Stimulated activated CD8-positive, alpha-beta memory T cell treated with anti-CD3 and anti-CD28 coated beads, Interleukin-7, amount 100 ng/mL, for 4 hours (primary cell): ENCODE data around the gene KCNQ5.

Experiments
- DNase-seq, 2 donors: peaks; one replicate each; pipeline ENCODE4 v3.0.0-alpha.2; 2020; ENCODE audit warnings: low read depth in 2 of 2

The KCNQ5 gene

DNA sequence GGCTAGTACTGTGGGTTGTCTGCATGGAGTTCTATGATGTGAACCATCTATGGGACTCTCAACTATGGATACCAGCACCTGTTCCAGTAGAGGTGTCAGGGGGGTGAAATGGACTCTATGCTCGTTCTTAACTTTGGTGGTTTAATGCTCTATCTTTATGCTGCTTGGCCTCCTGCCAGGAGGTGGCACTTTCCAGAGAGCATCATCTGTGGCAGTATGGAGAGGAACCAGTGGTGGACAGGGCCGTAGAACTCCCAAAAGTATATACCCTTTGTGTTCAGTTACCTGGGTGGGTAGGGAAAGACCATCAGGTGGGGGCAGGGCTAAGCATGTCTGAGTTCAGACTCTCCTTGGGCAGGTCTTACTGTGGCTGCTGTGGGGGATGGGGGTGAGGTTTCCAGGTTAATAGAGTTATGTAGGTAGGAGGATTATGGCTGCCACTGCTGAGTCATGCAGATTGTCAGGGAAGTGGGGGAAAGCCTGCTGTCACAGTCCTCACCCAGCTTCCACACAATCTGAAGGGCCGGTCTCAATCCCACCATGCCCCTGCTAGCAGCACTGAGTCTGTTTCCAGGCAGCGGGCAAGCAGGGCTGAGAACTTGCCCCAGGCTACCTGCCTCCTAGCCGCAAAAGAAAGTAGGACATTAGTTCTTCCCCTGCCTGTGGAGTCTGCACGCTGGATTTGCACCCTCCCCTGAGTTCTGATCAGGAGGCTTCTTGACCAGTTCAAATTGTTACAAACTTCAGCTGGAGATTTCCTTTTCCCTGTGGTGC is 284.0 kb downstream of the KCNQ5 start:
- no peak for DNase-seq

DNA sequence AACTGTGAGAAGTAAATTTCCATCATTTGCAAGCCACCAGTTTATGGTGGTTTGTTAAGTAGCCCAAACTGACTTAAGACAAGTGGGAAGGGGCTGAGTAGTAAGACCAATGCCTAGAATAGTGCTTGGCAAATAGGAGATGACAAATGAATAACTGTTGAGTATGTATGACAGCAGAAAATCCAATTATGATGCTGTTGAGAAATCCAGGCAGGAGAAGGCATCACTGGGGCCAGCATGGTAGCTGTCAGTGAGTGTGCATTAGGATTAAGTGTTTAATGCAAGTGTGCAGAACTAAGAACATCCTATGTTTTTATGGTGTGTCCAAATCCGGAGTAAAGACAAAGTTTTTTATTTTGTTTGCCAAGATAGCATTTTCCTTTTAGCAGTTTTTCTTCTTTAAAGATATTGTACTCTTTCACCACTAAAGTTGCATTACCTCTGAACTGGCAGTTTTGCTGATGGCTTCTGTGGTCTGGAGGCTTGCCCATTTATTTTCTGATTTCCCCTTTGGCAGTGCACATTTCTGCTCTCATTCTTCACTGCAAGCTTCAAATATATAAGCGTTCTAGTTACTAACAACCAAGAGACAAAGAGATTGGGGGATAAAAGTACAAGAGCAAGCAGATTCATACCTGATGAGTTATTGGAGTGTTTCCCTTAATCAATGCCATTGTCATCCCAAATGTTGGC is 289.7 kb downstream of the KCNQ5 start:
- no peak for DNase-seq

DNA sequence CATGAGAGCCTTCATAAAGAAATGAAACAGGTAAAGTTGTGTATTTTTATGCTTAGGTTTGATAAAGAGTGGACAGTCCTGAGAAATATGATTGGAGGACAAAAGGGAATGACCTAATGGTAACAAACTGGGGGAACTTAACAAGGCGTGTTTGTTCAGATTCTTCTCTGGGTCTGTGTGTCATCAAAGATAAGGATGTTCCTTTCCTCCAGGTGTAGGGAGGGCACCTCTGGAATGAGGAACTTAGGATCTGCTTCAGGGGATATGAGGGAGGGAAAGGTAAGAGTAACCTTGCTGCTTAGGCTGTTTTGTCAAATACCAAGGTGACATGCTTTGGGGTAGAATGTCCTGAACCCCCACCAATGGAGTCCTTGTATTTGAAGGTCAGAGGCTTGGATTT is 291.9 kb downstream of the KCNQ5 start:
- no peak for DNase-seq

DNA sequence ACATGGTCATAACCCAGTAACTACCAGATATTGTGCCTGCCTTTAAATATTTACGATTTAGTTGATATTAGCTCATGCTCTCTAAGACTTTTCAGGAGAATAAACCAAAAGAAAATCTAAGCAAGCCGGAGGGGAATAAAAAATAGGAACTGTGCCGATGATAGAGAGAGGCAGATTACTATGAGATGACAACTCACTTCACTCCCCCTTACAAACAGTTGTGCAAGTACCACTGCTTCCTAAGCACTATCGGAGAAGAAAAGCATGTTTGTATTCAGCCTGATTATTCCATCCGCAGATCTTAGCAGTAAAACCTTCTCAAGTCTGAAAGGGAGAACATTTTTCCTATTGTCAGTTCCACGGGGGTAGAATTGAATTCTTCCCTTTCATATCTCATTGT is 294.4 kb downstream of the KCNQ5 start:
- no peak for DNase-seq

DNA sequence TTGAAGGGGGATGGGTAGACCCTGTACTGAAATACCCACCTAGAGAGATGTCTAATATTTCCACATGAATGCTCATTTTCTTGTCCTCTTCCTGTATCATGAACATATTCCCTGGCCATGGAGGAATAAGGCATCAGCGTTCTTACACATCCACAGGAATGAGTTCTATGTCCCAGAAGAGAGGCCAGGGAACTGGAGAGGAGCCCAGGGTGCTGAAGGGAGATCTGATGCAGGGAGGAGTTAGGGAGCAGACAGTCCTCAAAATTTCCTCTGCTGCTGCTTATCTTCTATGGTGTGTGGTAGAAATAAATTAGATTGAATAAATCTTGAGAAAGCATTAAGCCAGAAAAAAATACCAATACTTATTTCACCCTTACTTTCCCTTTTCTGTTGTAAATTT is 295.0 kb downstream of the KCNQ5 start:
- DNase-seq = no peak

DNA sequence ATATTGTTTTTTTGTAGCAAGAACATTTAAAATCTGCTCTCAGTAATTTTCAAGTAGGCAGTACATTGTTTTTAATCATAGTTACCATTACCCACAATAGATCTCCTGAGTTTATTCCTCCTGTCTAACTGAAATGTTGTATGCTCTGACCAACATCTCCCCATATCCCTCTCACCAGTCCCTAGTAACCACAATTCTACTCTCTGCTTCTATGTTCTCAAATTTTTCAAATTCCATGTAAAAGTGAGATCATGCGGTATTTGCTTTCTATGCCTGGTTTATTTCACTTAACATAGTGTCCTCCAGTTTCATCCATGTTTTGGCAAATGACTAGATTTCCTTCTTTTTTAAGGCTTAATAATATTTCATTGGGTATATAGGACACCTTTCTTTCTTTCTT is 300.5 kb downstream of the KCNQ5 start:
- no peak for DNase-seq

DNA sequence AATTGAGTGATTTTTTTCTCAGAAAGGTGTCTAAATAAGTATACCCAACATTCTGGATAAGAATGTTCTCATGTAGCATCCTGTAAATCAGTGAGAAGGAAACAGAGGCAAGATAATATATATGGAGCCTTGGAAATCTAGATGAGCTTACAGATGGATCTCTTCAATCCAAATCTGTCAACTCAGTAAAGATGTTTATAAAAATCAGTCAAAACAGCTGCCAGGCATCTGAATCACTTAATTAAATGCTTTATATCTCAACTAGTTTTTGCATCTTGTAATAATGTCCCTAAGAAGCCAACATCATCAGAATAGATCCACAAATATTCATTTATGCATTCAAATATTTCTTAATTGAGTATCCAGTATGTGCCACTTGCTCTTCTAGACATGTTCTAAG is 303.3 kb downstream of the KCNQ5 start:
- no peak for DNase-seq

DNA sequence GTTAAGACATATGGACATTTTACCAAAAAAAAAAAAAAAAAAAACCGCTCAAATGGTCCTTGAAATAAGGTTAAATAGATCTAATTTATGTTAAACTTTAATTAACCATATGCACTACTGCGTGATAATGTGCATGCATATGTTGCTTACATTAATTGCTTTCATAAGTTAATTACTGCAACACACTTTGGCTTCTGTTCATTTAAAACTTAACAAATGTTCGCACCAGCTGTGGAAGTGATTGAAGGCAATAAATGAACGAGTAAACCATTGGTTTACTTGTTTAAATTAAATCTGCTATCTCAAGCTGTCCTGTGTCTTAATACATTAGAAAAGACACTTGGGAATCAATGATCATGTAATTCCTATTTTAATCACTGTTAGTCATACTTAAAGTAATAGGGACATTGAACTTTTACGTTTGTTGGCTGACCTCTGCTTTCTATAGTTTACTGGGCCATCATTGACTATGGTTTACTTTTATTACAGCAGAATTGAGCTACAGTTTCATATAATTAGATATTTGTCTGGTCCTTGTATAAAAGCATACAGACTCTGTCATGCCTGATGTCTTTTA is 308.8 kb downstream of the KCNQ5 start:
- DNase-seq = no peak

DNA sequence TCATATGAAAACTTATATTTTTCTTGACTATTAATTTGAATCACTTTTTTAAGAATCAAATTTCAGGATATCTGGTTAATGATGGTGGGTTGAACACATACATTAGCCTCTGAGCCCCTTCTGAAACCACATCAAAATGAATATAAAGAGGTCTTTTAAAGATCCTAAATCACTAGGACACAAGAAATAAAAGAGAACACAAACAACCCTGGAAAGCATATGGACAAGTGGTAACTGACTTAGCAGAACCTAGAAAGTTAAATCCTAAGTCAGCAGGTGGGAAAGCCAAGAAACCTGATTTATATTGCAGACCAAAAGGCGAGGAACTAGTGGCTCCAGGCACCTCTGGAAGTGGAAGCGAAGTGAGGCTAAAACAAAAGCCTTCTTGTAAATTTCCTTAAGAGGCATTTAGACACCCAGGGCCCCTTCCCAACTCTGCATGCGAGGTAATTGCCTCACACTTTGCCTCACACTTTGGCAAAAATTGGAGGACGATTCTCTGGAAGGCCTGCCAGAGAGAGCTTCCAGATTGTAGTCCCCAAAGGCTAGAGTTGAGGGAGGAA is 309.5 kb downstream of the KCNQ5 start:
- no peak for DNase-seq

DNA sequence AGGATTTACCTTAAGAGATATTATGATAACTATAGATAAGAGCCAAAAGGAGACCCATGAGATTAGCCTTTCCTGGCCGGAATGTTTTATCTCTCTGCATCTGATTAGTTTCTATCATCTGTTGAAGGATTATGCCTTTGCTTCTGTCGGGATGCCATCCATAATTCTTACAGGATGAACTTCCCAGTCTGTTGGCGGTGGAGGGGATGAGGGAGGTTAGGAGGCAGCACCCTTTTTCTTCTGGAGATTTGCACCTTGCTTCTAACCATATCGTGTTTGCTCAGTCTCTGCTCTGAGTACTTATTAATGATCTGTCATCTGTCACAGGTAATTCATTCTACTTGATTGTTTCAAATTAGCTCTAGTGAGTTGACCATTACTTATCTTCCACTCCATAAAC is 311.4 kb downstream of the KCNQ5 start:
- no peak for DNase-seq

DNA sequence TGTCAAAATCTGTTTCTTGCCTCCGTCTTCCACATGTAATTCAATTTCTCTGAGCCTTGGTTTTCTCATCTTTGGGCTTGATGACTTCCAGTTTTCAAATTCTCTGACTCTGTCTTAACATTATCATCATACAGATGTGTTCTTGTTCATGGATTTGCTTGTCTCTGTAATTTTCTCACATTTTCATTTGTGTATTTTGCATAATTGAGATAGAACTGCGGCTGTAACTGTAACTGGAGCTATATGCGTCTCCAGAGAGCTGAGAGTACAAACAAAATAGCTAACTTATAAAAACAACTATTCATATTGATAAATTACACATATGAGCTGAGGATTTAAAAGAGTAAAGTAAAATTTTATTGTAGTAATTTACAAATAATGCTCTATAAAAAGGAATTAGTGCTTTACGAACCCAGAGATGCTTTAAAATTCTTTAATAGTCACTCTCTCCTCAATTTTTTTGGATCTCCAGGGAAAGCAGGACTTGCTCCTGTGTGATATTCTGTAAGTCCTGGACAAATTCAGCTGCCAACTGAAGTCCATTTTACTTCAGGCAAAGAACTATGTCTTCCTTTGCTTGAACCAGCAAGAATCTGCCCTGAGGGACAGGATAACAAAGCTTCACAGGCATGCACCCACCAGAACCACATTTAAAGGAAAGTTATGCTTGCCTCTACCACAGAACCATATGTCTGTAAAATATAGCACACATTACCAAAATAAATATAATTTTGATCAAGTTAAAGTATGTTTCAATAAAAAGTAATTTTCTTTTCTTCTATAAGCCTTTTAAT is 315.1 kb downstream of the KCNQ5 start:
- no peak for DNase-seq

DNA sequence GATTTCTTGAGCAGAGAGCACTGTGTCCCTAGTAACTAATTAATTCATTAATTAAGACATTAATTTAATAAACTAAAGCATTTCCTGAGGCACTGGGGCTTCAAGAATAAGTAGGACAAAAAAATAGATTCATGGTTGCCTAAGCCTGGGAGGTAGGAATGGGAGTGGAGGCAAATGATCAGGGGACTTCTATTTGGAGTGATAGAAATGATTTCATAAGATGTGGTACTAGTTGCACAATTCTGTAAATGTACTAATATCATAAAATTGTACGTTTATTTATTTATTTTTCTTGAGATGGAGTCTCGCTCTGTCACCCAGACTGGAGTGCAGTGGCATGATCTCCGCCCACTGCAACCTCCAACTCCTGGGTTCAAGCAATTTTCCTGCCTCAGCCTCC is 316.2 kb downstream of the KCNQ5 start:
- DNase-seq = no peak

DNA sequence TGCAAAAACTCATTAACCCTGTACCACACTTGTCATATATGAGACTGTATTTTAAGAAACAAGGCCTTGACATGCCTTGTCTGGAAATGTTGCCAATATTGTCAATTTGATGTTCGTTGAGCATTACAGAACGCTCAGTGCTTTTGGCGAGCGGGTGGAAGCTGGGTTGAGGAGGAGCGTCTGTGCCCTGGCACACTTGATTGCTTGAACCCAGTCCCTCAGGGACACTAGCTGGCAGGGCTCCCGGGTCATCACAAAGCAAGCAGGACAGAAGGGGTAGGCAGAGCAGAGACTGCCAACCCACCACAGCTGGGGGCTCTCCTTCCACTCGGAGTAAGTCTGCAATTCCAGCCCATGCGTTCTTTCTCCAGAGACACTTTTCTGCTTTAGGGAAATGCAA is 317.1 kb downstream of the KCNQ5 start:
- no peak for DNase-seq

DNA sequence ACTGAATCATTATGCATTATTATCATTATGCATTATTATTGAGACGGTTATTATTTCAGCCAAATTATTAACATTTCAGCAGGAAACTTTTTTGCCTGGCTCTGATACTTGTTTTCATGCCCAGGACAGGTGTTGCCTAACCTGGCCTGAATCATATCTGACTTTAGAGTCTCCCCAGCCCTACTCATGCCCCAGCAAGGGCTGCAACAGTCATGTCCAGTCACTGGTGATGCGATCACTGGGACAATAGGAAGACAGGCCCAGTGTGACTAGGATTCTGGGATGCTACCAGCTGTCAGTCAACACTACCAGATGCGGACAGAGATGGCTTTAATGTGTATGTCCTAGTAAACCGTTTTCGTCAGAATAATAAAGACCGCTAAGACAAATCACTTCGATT is 318.4 kb downstream of the KCNQ5 start:
- no peak for DNase-seq

DNA sequence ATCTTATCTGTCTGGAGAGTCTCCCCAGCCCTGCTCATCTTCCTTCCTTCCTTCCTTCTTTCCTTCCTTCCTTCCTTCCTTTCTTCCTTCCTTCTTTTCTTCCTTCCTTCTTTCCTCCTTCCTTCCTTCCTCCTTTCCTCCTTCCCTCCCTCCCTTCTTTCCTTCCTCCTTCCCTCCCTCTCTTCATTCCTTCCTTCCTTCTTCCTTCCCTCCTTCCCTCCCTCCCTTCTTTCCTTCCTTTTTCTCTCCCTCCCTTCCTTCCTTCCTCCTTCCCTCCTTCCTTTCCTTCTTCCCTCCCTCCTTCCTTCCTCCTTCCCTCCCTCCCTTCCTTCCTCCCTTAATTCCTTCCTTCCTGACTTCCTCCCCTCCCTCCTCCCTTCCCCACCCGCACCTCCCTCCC is 319.4 kb downstream of the KCNQ5 start:
- DNase-seq = no peak

DNA sequence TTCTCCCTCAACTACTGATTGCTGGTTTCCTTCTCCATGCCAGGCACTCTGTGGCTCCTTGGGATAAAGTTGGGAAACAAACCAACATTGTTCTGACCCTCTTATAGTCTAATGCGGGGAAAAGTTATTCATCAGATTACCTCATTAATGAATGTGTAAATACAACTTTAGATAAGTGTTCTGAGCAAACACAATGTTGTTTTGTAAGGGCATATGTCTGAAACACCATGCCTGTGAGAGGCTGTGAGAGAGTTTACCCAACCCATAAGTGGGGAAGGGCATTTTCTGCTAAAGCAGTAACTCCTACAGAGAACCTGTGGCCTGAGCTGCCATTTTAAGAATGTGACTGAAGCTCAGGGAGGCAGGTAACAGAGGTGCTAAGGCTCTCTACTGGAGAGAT is 319.9 kb downstream of the KCNQ5 start:
- DNase-seq = no peak

DNA sequence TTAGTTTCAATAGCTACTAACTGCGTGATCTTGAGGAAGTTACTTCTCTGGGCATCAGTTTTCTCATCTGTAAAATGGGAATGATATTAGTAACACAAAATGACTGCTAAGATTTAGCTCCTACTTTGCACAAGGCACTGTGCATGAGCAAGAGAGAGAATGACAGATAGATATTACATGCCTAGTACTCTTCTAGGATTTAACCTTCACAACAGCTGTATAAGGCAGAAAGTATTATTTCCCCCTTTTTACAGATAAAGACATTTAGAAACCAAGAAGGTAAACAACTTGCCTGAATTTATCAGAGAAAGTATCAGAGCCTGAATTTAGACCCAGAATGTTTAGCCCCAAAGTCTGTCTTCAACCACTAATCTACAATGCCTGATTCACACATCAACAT is 321.8 kb downstream of the KCNQ5 start:
- no peak for DNase-seq

DNA sequence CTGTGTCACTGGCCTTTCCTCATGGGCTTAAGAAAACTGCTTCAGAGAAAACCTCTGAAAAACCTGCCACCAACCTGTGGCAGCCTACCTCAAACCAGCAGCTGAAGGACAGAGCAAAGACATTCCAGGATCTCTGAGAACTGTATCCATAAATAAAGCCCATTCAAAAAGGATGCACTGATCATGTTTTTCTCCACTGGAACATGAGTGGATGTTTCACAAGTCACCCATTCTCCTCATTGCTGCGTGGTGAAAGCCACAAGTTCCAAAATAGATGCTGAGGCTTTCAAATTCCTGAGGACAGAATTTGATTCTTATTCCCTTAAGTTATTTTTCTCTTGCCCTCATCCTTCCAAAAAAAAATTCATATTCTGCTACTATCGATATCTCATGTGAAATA is 322.8 kb downstream of the KCNQ5 start:
- no peak for DNase-seq

DNA sequence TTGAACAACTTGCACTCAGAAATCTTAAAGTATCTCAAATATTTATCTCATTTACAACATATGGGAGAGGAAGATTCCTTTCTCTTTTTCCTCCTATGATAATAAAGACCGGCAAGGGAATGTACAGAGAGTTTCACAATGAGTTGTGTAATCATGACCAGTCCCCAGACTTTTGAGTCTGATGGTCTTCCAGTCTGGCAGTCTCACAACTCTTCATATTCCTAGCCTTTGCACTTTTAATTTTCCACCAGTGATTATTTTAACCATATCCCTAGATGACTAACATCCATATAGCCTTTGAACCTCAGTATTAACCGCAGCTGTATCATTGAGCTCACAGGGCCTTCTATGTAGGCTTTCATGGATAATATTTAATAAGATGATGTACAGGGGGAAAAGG is 324.9 kb downstream of the KCNQ5 start:
- DNase-seq = no peak

DNA sequence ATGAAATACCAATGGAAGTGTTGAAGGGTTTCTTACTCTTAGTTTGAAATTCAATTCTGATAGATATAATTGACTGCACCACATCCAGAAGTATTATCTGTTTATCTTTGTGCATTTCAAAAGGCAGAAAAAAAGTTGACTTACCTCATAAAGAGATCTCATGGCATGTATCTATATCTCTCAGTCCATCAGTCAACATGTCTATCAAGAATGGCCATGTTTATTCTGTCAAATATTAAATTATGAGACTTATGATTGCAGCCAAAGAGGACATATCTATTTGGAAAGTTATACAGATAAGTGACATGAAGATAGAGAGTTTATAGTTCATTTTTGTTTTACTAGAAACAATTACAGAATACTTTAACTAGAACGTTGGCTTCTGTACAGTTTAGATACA is 325.7 kb downstream of the KCNQ5 start:
- DNase-seq = no peak

DNA sequence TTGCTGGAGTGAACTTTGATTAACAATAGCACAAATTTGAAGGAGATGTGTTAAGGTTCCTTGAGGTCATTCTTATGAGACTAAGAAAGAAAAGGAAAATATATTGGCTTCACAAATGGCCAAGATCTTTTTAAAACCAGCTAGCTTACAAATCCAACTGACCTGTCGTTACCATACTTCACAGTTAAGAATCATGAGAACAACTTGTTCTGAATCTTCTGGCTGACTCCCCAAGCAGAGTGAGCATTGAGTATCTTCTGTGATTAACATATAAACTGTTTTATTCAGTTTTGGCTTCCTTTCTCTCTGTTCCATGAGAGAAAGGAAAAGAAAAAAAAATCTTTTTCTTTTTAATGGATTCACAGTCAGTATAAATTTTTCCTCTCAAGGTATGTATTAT is 326.3 kb downstream of the KCNQ5 start:
- no peak for DNase-seq
